Prostate gland (tissue), 2 donors: ENCODE results near the gene BHLHE40.

ENCODE experiments used
- POLR2A ChIP-seq: fragments of 450-650 bp; IDR thresholded peaks from one replicate; pipeline ENCODE4 v1.6.1; 2016; ENCODE audit warnings: antibody characterized with exemption, mild to moderate bottlenecking
- POLR2AphosphoS5 ChIP-seq: sonication (generic); formaldehyde crosslinking; IDR thresholded peaks from one replicate; pipeline ENCODE4 v1.6.1; 2017; ENCODE audit warnings: antibody characterized with exemption
- TF ChIP-seq, protein P1 (sequence below), 4 experiments: fragments of 200-600 bp in 2 of 4; fragments of 450-650 bp in 2 of 4; sonication (generic) in 2 of 4; IDR thresholded peaks; 1 replicate in 3 of 4; 2 replicates in 1 of 4; pipeline ENCODE4 v1.5.1; 2016 to 2019; ENCODE audit warnings: antibody characterized with exemption in 4 of 4, mild to moderate bottlenecking in 2 of 4, moderate library complexity in 2 of 4

DNA sequence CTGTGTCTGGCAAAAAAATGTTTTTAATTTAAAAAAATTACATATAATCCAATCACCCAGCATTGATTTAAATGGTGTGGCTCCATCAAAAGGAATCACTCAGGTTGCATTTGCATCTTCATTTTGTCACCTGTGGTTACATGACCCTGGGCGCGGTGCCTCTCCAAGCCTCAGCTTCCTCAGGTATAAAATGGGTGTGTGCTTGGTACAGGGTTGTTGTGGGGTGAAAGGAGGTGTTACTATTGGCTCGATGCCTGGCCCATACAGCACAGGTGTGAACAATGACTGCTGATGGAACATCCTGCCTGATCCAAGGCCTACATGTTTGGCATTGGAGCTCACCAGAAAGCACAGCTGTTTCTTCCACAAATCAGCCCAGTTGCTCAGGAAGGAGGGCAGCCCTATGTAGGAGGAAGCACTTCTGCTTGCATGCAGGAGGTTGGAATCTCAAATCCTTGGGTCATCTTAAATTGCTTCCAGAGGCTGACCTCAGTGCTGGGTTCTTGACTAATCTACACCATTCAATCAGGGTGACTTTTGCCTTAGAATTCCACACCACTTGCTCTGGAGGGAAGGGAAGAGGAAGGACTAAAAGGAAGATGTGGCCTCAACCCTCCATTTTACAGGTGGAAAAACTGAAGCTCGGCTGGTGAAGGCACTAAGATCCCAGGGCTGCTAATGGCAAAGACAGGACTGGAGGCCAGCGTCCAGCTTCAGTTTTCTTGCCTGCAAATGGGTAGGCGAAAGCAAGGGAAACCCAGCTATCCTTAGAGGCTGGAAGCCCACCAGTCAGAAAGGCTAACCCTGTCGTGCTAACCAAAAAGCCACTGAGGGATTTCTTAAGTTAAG, 31.7 kb downstream of the BHLHE40 start:
- TF ChIP-seq POLR2AphosphoS5 (no peak), POLR2A (no peak)
- TF ChIP-seq, protein P1, sequence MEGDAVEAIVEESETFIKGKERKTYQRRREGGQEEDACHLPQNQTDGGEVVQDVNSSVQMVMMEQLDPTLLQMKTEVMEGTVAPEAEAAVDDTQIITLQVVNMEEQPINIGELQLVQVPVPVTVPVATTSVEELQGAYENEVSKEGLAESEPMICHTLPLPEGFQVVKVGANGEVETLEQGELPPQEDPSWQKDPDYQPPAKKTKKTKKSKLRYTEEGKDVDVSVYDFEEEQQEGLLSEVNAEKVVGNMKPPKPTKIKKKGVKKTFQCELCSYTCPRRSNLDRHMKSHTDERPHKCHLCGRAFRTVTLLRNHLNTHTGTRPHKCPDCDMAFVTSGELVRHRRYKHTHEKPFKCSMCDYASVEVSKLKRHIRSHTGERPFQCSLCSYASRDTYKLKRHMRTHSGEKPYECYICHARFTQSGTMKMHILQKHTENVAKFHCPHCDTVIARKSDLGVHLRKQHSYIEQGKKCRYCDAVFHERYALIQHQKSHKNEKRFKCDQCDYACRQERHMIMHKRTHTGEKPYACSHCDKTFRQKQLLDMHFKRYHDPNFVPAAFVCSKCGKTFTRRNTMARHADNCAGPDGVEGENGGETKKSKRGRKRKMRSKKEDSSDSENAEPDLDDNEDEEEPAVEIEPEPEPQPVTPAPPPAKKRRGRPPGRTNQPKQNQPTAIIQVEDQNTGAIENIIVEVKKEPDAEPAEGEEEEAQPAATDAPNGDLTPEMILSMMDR (IDR thresholded peaks at IDR 0.05), result no peak
